ENCODE measurements around the gene AKAP13. TPM values are rescaled to one million over a fixed set of nuclear protein-coding genes. Genes with fewer than 3 reads are reported as not detected.
"Not testable (repeated sequence)": the region's sequence is repeated elsewhere in the genome, so short reads cannot be mapped to it uniquely, and the experiment has no call there.

AKAP13 gene
- total RNA-seq, 1 donor from 2014 or later: 114 TPM

DNA sequence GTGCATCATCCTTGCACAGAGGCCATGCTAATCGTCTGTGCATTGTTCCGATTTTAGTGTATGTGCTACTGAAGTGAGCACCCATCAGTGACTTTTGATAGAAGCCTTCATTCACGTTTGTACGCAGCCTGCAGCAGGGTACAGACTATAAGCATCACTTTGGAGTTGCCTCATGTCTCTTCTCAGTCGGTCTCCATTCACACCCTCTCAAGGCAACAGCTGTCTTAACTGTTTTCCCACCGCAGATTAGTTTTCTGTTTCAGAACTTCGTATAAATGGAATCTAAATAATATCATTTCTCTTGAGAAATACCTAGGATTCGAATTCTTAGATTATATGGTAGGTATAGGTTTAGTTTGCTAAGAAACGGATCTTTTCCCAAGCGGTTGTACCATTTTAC lies 271.1 kb downstream of the AKAP13 start:
- Mint-ChIP-seq H3K27ac (no peak overlapping the region), H3K4me3 (ENCODE audit: low read depth) (no peak overlapping the region), H3K9me3 (ENCODE audit: low read depth) (no peaks in the 10 kb centered on the region), H3K36me3 (ENCODE audit: insufficient read depth) (peaks cover 12% of the 10 kb centered on the region), H3K27me3 (no peaks in the 10 kb centered on the region), H3K4me1 (ENCODE audit: low read depth) (peaks cover 6% of the 10 kb centered on the region)
- DNase-seq (ENCODE audit: low spot score, unreplicated experiment): no peak
- TF ChIP-seq CTCF (IDR thresholded peaks at IDR 0.05; ENCODE audit: unreplicated experiment): no peak

- no peak for TF ChIP-seq CTCF (IDR thresholded peaks at IDR 0.05; ENCODE audit: unreplicated experiment)
- H3K27me3 Mint-ChIP-seq: no peaks in the 10 kb centered on the region
- peaks cover 6% of the 10 kb centered on the region for H3K4me1 Mint-ChIP-seq (ENCODE audit: low read depth)
- no peaks in the 10 kb centered on the region for H3K9me3 Mint-ChIP-seq (ENCODE audit: low read depth)
- no peak overlapping the region for H3K4me3 Mint-ChIP-seq (ENCODE audit: low read depth)
- H3K36me3 Mint-ChIP-seq (ENCODE audit: insufficient read depth): peaks cover 7% of the 10 kb centered on the region
- DNase-seq (ENCODE audit: low spot score, unreplicated experiment): no peak
- no peak overlapping the region for H3K27ac Mint-ChIP-seq
Measured at GRCh38 chr15:85652457-85652856, 272.1 kb downstream of the AKAP13 start.

GRCh38 chr15:85657132-85657531 lies 276.7 kb downstream of the AKAP13 start:
- Mint-ChIP-seq H3K36me3 (ENCODE audit: insufficient read depth) (peaks cover 9% of the 10 kb centered on the region), H3K9me3 (ENCODE audit: low read depth) (no peaks in the 10 kb centered on the region)

GRCh38 chr15:85658816-85659215 lies 278.4 kb downstream of the AKAP13 start:
- no peak for TF ChIP-seq CTCF (IDR thresholded peaks at IDR 0.05; ENCODE audit: unreplicated experiment)
- Mint-ChIP-seq H3K9me3 (ENCODE audit: low read depth) (no peaks in the 10 kb centered on the region), H3K27ac (no peak overlapping the region), H3K4me1 (ENCODE audit: low read depth) (no peaks in the 10 kb centered on the region), H3K4me3 (ENCODE audit: low read depth) (no peak overlapping the region), H3K27me3 (no peaks in the 10 kb centered on the region), H3K36me3 (ENCODE audit: insufficient read depth) (peaks cover 12% of the 10 kb centered on the region)
- no peak for DNase-seq (ENCODE audit: low spot score, unreplicated experiment)

More at GRCh38 chr15:85657132-85657531, 276.7 kb downstream of the AKAP13 start:
- no peak for DNase-seq (ENCODE audit: low spot score, unreplicated experiment)
- Mint-ChIP-seq H3K4me1 (ENCODE audit: low read depth) (no peaks in the 10 kb centered on the region), H3K27me3 (no peaks in the 10 kb centered on the region), H3K4me3 (ENCODE audit: low read depth) (no peak overlapping the region), H3K27ac (no peak overlapping the region)
- no peak for TF ChIP-seq CTCF (IDR thresholded peaks at IDR 0.05; ENCODE audit: unreplicated experiment)

- peaks cover 35% of the 10 kb centered on the region for H3K36me3 Mint-ChIP-seq (ENCODE audit: insufficient read depth)
- H3K4me3 Mint-ChIP-seq (ENCODE audit: low read depth): no peak overlapping the region
- H3K27ac Mint-ChIP-seq: no peak overlapping the region
- no peaks in the 10 kb centered on the region for H3K4me1 Mint-ChIP-seq (ENCODE audit: low read depth)
- no peaks in the 10 kb centered on the region for H3K27me3 Mint-ChIP-seq
- DNase-seq (ENCODE audit: low spot score, unreplicated experiment): no peak
- H3K9me3 Mint-ChIP-seq (ENCODE audit: low read depth): no peaks in the 10 kb centered on the region
- no peak for TF ChIP-seq CTCF (IDR thresholded peaks at IDR 0.05; ENCODE audit: unreplicated experiment)
Measured at GRCh38 chr15:85661859-85662258, 281.5 kb downstream of the AKAP13 start.

DNA sequence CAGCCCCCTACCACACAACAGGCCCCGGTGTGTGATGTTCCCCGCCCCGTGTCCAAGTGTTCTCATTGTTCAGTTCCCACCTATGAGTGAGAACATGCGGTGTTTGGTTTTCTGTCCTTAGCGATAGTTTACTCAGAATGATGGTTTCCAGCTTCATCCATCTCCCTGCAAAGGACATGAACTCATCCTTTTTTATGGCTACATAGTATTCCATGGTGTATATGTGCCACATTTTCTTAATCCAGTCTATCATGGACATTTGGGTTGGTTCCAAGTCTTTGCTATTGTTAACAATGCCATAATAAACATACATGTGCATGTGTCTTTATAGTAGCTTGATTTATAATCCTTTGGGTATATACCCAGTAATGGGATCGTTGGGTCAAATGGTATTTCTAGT lies 285.3 kb downstream of the AKAP13 start:
- not testable (repeated sequence) for H3K4me1 Mint-ChIP-seq (ENCODE audit: low read depth); H3K9me3 Mint-ChIP-seq (ENCODE audit: low read depth); DNase-seq (ENCODE audit: low spot score, unreplicated experiment); H3K27me3 Mint-ChIP-seq; H3K4me3 Mint-ChIP-seq (ENCODE audit: low read depth); H3K27ac Mint-ChIP-seq
- peaks cover 39% of the 10 kb centered on the region for H3K36me3 Mint-ChIP-seq (ENCODE audit: insufficient read depth)

Data from progenitor cell of endocrine pancreas (in vitro differentiated cells).